Measurements from ENCODE around the gene RIPPLY3. TPM values are rescaled to one million over a fixed set of nuclear protein-coding genes. Genes with fewer than 3 reads are reported as not detected.

The RIPPLY3 gene, protein sequence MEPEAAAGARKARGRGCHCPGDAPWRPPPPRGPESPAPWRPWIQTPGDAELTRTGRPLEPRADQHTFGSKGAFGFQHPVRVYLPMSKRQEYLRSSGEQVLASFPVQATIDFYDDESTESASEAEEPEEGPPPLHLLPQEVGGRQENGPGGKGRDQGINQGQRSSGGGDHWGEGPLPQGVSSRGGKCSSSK
- total RNA-seq, result not detected

DNA sequence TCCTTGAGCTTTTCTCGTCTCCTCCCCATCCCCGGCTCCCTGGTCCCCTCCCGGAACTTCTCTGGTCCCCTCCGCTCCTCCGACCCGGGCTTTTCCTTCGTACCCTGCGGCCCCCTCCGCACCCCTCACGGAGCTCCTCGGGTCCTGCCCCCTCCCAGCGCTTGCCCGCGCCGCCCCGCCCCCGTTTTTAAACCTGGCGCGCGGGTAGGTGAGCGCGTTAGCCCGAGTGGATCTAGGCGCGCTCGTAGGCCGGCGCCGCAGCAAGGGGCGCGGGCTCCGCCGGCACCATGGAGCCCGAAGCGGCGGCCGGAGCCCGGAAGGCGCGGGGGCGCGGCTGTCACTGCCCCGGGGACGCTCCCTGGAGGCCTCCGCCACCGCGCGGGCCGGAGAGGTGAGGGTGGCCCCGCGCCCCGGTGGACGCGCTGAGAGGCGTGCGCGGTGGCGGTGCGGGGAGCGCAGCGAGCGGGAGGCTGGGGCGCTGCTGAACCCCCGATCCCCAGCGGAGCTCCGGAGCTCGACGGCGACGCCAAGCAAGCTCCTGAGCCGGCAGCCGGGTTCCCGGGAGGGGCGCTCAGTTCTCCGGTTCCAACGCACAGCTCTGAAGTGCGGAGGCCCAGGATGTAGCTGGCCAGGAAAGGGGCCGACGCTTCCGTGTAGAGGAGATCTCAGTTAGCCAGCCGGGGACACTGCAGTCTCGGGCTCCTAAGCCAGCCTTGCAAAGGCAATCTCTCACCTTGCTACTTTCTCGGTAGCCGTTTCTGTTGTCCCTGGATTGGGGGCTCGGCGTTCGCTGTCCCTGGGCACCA is at the start of gene RIPPLY3:
TSS of gene RIPPLY3 (plus strand) at position 217 of the 806 bp plus-strand sequence. CDS start at position 288, 71 bp downstream.
- Histone ChIP-seq H3K4me3 (peak within 1 kb of the TSS; percentile 59), H3K36me3 (no peaks in the 10 kb centered on the region), H3K27ac (no peak within 1 kb of the TSS), H3K9me3 (no peaks in the 10 kb centered on the region), H3K4me1 (peaks cover 7 to 11% of the 10 kb centered on the region in 2 donors), H3K27me3 (no peaks in the 10 kb centered on the region)
- intact Hi-C loops (cut with DNase I), result no loop called here
- TF ChIP-seq, protein P1, sequence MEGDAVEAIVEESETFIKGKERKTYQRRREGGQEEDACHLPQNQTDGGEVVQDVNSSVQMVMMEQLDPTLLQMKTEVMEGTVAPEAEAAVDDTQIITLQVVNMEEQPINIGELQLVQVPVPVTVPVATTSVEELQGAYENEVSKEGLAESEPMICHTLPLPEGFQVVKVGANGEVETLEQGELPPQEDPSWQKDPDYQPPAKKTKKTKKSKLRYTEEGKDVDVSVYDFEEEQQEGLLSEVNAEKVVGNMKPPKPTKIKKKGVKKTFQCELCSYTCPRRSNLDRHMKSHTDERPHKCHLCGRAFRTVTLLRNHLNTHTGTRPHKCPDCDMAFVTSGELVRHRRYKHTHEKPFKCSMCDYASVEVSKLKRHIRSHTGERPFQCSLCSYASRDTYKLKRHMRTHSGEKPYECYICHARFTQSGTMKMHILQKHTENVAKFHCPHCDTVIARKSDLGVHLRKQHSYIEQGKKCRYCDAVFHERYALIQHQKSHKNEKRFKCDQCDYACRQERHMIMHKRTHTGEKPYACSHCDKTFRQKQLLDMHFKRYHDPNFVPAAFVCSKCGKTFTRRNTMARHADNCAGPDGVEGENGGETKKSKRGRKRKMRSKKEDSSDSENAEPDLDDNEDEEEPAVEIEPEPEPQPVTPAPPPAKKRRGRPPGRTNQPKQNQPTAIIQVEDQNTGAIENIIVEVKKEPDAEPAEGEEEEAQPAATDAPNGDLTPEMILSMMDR (IDR thresholded peaks at IDR 0.05), result no peak
- no peak for DNase-seq (ENCODE audit: low spot score in 2 of 2)

DNA sequence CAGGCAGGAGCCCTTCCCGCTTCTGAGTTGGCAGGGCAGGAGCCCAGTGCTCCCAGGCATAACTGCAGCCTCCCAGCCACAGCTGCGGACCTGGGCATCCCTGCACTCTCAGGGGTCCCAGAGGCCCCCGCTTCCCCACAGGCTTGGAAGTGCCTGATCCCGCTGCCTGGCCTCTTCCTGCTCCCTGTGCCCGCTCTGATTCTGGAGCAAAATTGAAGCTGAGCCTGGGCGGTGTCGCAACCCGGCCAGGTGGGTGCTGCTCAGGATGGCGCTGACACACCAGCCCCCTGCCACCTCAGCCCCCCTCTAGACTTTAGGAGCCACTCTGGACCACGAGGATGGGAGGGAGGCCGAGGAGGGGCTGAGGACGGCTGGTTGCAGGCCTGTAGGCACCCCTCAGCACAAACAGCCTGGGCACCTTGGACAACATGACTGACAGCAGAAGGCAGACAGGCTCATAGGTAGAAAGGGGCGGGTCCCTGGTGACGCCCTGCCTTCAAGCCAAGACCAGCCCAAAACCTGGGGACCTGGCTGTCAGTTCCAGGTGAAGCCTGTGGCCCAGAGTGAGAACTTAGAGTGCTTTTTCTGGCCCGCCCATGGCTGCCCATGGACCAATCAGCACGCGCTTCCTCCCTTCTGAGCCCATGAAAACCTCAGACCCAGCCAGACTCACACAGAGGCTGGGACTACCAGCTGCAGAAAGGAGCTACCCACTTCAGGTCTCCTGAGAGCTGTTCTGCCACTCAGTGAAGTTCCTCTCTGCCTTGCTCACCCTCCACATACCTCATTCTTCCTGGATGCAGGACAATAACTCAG is 47.3 kb upstream of the RIPPLY3 start:
- intact Hi-C loops (cut with DNase I), result no loop called here
- TF ChIP-seq, protein P1 (IDR thresholded peaks at IDR 0.05), result no peak
- no peak for DNase-seq (ENCODE audit: low spot score in 2 of 2)
- Histone ChIP-seq H3K36me3 (peaks cover 15 to 30% of the 10 kb centered on the region in 2 donors), H3K4me3 (no peak overlapping the region), H3K27ac (no peak overlapping the region), H3K4me1 (no peaks in the 10 kb centered on the region), H3K27me3 (no peaks in the 10 kb centered on the region), H3K9me3 (no peaks in the 10 kb centered on the region)

DNA sequence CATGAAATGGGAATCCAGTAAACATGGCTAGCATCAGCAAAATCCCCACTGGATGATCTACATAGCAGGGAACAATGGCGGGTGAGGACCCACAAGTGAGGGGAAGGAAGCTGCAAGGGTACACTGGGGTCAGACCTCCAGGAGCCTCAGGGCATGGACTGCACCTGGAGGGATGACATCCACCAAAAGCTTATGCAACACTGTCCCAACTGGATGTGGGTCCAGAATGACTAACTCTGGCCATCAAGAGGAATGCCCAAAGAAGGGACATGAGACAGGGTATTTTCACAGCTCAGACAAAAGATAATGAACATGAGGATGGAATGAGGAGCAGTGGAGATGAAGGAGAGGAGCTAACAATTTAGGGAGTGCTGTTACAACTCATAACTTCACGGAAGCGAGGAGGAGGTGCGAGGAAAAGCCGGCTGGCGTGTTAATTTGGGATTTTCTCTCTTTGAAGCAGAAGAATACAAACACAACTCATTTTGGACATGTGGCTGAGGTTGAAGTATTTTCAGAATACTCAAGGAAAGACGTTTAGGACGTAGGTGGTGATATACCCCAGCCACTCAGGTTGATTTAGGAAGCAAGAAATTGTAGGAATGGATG is 45.7 kb upstream of the RIPPLY3 start:
- no peak for DNase-seq (ENCODE audit: low spot score in 2 of 2)

DNA sequence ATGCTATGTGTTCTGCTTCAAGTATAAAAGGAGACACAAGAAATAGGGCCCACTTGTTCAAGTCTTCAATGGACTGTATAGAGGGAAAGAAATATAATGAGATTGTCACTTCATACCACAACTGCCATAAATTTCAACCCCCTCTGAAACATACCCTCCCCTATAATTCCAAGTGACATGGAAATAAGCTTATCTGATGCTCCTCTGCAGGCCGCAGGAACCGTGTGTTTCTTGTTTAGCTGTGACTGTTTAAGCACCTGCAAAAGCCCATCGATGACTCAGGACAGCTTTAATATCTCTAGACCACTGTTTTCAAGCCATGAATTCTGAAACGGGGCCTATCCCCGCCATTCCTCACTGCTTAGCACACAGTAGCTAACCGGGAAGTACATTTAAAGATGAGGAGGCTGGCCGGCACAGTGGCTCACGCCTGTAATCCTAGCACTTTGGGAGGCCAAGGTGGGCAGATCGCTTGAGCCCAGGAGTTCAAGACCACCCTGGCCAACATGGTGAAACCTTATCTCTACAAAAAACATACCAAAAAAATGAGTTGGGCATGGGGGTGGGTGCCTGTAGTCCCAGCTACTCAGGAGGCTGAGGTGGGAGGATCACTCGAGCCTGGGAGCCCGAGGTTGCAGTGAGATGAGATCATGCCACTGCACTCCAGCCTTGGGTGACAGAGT is 44.3 kb upstream of the RIPPLY3 start:
- Histone ChIP-seq H3K27me3 (no peaks in the 10 kb centered on the region), H3K4me1 (peaks cover 2 to 5% of the 10 kb centered on the region in 2 donors), H3K27ac (no peak overlapping the region), H3K4me3 (no peak overlapping the region), H3K9me3 (no peaks in the 10 kb centered on the region), H3K36me3 (peaks cover 6 to 21% of the 10 kb centered on the region in 2 donors)
- TF ChIP-seq, protein P1 (IDR thresholded peaks at IDR 0.05), result no peak
- intact Hi-C loops (cut with DNase I), result no loop called here
- DNase-seq (ENCODE audit: low spot score in 2 of 2), result no peak

More for the DNA sequence above, 45.7 kb upstream of the RIPPLY3 start:
- Histone ChIP-seq H3K36me3 (peaks cover 10 to 25% of the 10 kb centered on the region in 2 donors), H3K4me1 (peaks cover 0 to 2% of the 10 kb centered on the region in 2 donors), H3K9me3 (no peaks in the 10 kb centered on the region), H3K27me3 (no peaks in the 10 kb centered on the region), H3K4me3 (no peak overlapping the region), H3K27ac (no peak overlapping the region)
- TF ChIP-seq, protein P1 (IDR thresholded peaks at IDR 0.05), result no peak
- intact Hi-C loops (cut with DNase I), result no loop called here

DNA sequence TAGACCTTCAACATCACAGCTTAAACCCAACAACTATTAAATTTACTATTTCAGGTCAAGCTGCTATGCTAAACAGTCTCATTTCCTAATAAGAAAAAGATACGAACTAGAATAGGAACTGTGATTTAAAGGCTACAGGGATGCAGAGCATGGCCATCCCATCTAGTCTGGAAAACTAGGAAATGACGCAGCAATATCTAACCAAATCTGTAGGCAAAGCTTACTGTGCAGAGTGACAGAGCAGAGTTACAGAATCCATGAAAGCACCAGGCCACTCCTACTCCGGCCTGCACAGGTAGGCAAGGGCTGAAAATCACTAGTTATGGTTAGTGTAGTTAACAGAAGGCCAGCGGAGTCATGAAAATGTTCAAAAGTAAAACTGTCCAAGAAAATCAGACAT is 42.1 kb upstream of the RIPPLY3 start:
- TF ChIP-seq, protein P1 (IDR thresholded peaks at IDR 0.05), result no peak
- Histone ChIP-seq H3K36me3 (peaks cover 6 to 12% of the 10 kb centered on the region in 2 donors), H3K4me3 (no peak overlapping the region), H3K4me1 (peaks cover 2 to 5% of the 10 kb centered on the region in 2 donors), H3K9me3 (no peaks in the 10 kb centered on the region), H3K27me3 (no peaks in the 10 kb centered on the region), H3K27ac (no peak overlapping the region)
- DNase-seq (ENCODE audit: low spot score in 2 of 2), result no peak
- intact Hi-C loops (cut with DNase I), result no loop called here

Data from ascending aorta (tissue), 2 donors.